ENCODE results near the gene TRIM72.

The TRIM72 gene

DNA sequence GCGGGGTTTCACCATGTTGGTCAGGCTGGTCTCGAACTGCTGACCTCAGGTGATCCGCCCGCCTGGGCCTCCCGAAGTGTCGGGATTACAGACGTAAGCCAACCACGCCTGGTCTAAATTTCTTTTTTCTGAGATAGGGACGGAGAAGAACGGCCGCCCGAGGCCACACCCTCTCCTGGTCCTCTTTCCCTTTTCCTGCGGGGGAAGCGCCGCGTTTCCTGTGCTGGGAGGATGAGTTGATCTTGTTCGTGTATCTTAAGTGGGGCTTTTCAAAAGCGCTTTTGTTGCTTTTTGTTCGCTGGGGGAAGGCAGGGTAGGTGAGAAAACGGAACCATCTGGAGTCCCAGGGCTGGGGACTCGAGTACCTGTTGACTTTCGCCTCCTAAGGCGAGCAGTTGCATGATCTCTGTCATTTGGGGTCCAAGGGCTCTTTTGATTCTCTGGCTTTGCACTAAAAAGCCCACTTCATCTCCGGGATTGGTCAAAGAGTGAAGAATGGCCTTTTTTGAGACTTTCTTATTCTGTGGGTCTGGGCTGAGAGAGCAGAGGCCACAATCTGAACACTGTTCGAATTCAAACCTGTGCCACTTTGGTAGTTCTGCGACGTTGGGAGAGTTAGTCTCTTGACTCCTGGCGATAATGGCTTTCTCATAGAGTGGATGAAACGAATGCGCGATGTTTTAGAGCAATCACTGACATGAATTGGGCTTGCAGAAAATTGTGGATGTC is 32.7 kb upstream of the TRIM72 start:
- no peak for TF ChIP-seq CTCF (IDR thresholded peaks at IDR 0.05; ENCODE audit: low read depth, low read length)
- DNase-seq (ENCODE audit: extremely low read depth, low read depth): no peak

DNA sequence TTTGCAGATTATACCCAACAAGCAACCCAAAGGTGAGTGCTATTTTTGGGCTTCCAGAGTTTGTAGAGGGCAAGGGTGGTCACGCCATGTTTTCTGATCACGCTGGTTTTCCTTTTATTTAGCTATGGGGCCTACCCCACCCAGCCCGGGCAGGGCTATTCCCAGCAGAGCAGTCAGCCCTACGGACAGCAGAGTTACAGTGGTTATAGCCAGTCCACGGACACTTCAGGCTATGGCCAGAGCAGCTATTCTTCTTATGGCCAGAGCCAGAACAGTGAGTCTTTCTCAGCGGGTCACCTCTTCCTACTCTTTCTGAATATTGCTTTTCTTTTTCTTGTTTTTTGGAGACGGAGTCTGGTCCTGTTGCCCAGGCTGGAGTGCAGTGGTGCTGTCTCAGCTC is 31.5 kb upstream of the TRIM72 start:
- no peak for DNase-seq (ENCODE audit: extremely low read depth, low read depth)
- no peak for TF ChIP-seq CTCF (IDR thresholded peaks at IDR 0.05; ENCODE audit: low read depth, low read length)

DNA sequence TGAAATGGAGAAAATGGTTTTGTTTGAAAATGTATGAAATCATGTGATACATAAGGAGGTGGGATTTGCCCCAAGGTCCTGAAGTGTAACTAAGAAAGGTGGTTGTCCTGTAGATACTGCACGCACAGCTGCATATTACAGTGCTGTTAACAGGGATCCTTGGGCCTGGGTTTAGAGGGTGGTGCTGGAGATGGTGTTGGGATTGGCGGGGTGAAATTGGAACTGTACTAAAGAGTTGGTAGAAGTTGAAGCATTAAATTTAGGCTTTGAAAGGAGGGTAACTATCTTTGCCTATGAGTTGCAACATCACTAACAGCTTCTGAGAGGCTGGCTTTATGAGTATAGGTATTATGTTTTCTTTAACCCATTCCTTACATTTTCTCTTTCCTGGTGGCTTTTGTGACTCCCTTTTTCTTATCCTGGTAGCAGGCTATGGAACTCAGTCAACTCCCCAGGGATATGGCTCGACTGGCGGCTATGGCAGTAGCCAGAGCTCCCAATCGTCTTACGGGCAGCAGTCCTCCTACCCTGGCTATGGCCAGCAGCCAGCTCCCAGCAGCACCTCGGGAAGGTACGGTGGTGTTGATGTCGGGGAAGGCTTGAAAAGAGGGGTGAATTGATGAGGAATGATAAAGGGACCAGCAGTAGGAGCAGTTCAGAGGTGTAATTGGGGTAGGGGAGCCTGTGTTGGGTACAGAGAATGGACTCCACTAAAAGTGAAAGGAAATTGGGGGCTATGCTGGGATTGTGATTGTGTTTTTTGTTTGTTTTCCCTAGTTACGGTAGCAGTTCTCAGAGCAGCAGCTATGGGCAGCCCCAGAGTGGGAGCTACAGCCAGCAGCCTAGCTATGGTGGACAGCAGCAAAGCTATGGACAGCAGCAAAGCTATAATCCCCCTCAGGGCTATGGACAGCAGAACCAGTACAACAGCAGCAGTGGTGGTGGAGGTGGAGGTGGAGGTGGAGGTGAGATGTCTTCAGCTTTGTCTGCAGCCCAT is 30.2 kb upstream of the TRIM72 start:
- TF ChIP-seq CTCF (IDR thresholded peaks at IDR 0.05; ENCODE audit: low read depth, low read length): no peak
- DNase-seq (ENCODE audit: extremely low read depth, low read depth): no peak

- DNase-seq (ENCODE audit: extremely low read depth, low read depth): no peak
- no peak for TF ChIP-seq CTCF (IDR thresholded peaks at IDR 0.05; ENCODE audit: low read depth, low read length)
These were observed 29.0 kb upstream of the TRIM72 start for GRCh38 chr16:31184888-31185287.

DNA sequence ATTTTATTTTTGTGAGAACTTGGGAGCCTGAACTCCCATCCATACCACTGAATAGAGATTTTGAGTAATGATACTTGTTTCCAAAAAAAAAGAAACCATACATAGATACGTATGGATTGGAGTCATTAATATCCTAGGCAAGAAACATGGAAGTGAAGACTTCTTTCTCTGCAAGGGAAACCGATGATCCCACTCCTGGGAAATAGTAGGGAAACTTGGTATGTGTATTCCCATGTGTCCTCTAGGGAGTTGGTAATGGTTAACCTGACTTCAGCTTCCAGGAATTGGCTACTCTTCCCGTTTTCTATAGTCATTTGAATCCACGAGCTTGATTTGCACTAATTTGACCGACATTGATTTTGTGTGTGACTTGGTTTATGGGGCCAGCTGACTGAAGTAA is 28.6 kb upstream of the TRIM72 start:
- no peak for TF ChIP-seq CTCF (IDR thresholded peaks at IDR 0.05; ENCODE audit: low read depth, low read length)
- no peak for DNase-seq (ENCODE audit: extremely low read depth, low read depth)

DNA sequence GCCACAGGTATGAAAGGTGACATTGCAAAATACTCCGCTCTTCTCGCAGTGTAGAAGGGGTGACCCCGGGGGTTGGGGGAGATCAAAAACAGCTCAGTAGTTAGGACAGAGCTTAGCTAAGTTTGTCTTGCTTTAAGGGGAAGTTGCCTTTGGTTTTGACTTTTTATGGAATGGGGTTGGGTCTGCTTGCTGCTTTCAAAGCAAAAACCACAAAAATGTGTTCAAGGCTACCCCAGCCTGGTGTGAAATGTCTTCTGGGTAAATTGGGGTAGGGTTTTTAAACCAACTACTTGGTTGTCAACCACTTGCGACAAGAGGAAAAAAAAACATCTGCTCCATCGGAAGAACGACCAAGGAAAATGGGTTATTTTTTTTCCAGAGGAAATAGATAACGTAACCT is 27.7 kb upstream of the TRIM72 start:
- DNase-seq (ENCODE audit: extremely low read depth, low read depth): no peak

More for the DNA sequence above, 27.7 kb upstream of the TRIM72 start:
- no peak for TF ChIP-seq CTCF (IDR thresholded peaks at IDR 0.05; ENCODE audit: low read depth, low read length)

Measured in AG09319 (cell line).